H9 (cell line): ENCODE measurements around the gene PPP1R13B. TPM values are rescaled to one million over a fixed set of nuclear protein-coding genes. Genes with fewer than 3 reads are reported as not detected.

Experiments used
- DNase-seq: peaks from one replicate; pipeline ENCODE4 v3.0.0-alpha.2; 2017
- H2AFZ ChIP-seq: one replicate; pipeline ENCODE4 v1.6.1; 2013; ENCODE audit warnings: mild to moderate bottlenecking, low read length, control low read depth, moderate library complexity
- H2AK5ac ChIP-seq: 2 replicates; pipeline ENCODE4 v1.6.1; 2013; ENCODE audit warnings: low read length, control low read depth, mixed read lengths; ENCODE audit not compliant: insufficient read length
- H2BK120ac ChIP-seq: one replicate; pipeline ENCODE4 v1.6.1; 2013; ENCODE audit warnings: low read depth, mild to moderate bottlenecking, low read length, control low read depth, inconsistent platforms; ENCODE audit not compliant: poor library complexity, severe bottlenecking
- H2BK12ac ChIP-seq: 2 replicates; pipeline ENCODE4 v1.6.1; 2013; ENCODE audit warnings: low read length, control low read depth, mixed read lengths, low read depth; ENCODE audit not compliant: insufficient read length
- H2BK15ac ChIP-seq: 2 replicates; pipeline ENCODE4 v1.6.1; 2013; ENCODE audit warnings: low read depth, low read length, control low read depth
- H2BK20ac ChIP-seq: one replicate; pipeline ENCODE4 v1.6.1; 2013; ENCODE audit warnings: low read depth, mild to moderate bottlenecking, low read length, control low read depth, inconsistent platforms; ENCODE audit not compliant: poor library complexity, severe bottlenecking
- H2BK5ac ChIP-seq: 2 replicates; pipeline ENCODE4 v1.6.1; 2013; ENCODE audit warnings: low read length, control low read depth, mixed read lengths; ENCODE audit not compliant: insufficient read length
- H3K14ac ChIP-seq: 2 replicates; pipeline ENCODE4 v1.6.1; 2013; ENCODE audit warnings: low read length, control low read depth; ENCODE audit not compliant: insufficient read depth
- H3K18ac ChIP-seq: 2 replicates; pipeline ENCODE4 v1.6.1; 2013; ENCODE audit warnings: low read depth, mild to moderate bottlenecking, mixed read lengths, low read length, control low read depth; ENCODE audit not compliant: insufficient read length
- H3K23ac ChIP-seq: 2 replicates; pipeline ENCODE4 v1.6.1; 2013; ENCODE audit warnings: low read length, control low read depth, mixed read lengths, low read depth; ENCODE audit not compliant: insufficient read length
- H3K23me2 ChIP-seq: 2 replicates; pipeline ENCODE4 v1.6.1; 2013; ENCODE audit warnings: low read depth, mild to moderate bottlenecking, mixed read lengths, low read length, control low read depth; ENCODE audit not compliant: insufficient read length, poor library complexity, severe bottlenecking
- H3K27ac ChIP-seq: 2 replicates; pipeline ENCODE4 v1.5.1; 2013; ENCODE audit warnings: low read length, control low read depth, mixed read lengths, low read depth; ENCODE audit not compliant: insufficient read length
- H3K27me3 ChIP-seq: 2 replicates; pipeline ENCODE4 v1.6.1; 2013; ENCODE audit warnings: low read length, control low read depth, inconsistent platforms; ENCODE audit not compliant: insufficient read depth
- H3K4ac ChIP-seq: 2 replicates; pipeline ENCODE4 v1.6.1; 2013; ENCODE audit warnings: low read depth, mild to moderate bottlenecking, control low read depth, inconsistent platforms, low read length, moderate library complexity
- H3K4me1 ChIP-seq: 2 replicates; pipeline ENCODE4 v1.6.1; 2013; ENCODE audit warnings: low read length, control low read depth, inconsistent platforms; ENCODE audit not compliant: insufficient read depth
- H3K4me2 ChIP-seq: 2 replicates; pipeline ENCODE4 v1.6.1; 2013; ENCODE audit warnings: low read length, control low read depth, mixed read lengths; ENCODE audit not compliant: insufficient read length, insufficient read depth
- H3K56ac ChIP-seq: 2 replicates; pipeline ENCODE4 v1.6.1; 2013; ENCODE audit warnings: low read depth, mild to moderate bottlenecking, mixed read lengths, low read length, control low read depth; ENCODE audit not compliant: insufficient read length
- H3K79me1 ChIP-seq: 2 replicates; pipeline ENCODE4 v1.6.1; 2013; ENCODE audit warnings: low read depth, mild to moderate bottlenecking, moderate library complexity, low read length, control low read depth, inconsistent platforms; ENCODE audit not compliant: insufficient read depth, poor library complexity, severe bottlenecking
- H3K79me2 ChIP-seq: 2 replicates; pipeline ENCODE4 v1.6.1; 2013; ENCODE audit warnings: low read length, control low read depth, inconsistent platforms; ENCODE audit not compliant: insufficient read depth
- H3K9ac ChIP-seq: 2 replicates; pipeline ENCODE4 v1.6.1; 2013; ENCODE audit warnings: low read length, control low read depth, mixed read lengths; ENCODE audit not compliant: insufficient read length; ENCODE audit errors: extremely low read depth
- H3K9me3 ChIP-seq: one replicate; pipeline ENCODE4 v1.6.1; 2013; ENCODE audit warnings: low read depth, low read length, inconsistent platforms; ENCODE audit not compliant: control insufficient read depth
- H3T11ph ChIP-seq: one replicate; pipeline ENCODE4 v1.6.1; 2013; ENCODE audit warnings: mild to moderate bottlenecking, low read length, control low read depth, inconsistent platforms
- H4K20me1 ChIP-seq: one replicate; pipeline ENCODE4 v1.6.1; 2013; ENCODE audit not compliant: control insufficient read depth, insufficient read length, insufficient read depth
- H4K5ac ChIP-seq: 2 replicates; pipeline ENCODE4 v1.6.1; 2013; ENCODE audit warnings: low read depth, mild to moderate bottlenecking, mixed read lengths, low read length, control low read depth; ENCODE audit not compliant: insufficient read length
- H4K8ac ChIP-seq: replicated peaks from 2 replicates; pipeline ENCODE4 v1.6.1; 2013; ENCODE audit warnings: low read length, control low read depth, mixed read lengths, low read depth; ENCODE audit not compliant: insufficient read length
- H4K91ac ChIP-seq: 2 replicates; pipeline ENCODE4 v1.6.1; 2013; ENCODE audit warnings: low read depth, mild to moderate bottlenecking, moderate library complexity, mixed read lengths, low read length, control low read depth; ENCODE audit not compliant: insufficient read length
- H3K27ac Mint-ChIP-seq, 3 experiments: 2 replicates in 2 of 3; 3 replicates in 1 of 3; pipeline ENCODE4 v1.8.0; 2020 to 2021; ENCODE audit warnings: mixed read lengths in 3 of 3, mild to moderate bottlenecking in 1 of 3, moderate library complexity in 1 of 3
- H3K27me3 Mint-ChIP-seq: 2 replicates; pipeline ENCODE4 v1.8.0; 2021; ENCODE audit warnings: low read depth, mild to moderate bottlenecking, moderate library complexity, mixed read lengths
- H3K36me3 Mint-ChIP-seq, 3 experiments: 2 replicates in 2 of 3; 3 replicates in 1 of 3; pipeline ENCODE4 v1.8.0; 2020 to 2021; ENCODE audit warnings: low read depth in 3 of 3, mixed read lengths in 3 of 3; ENCODE audit not compliant: insufficient read depth in 1 of 3
- H3K4me1 Mint-ChIP-seq, 2 experiments: 2 replicates each; pipeline ENCODE4 v1.8.0; 2020; ENCODE audit warnings: mixed read lengths in 2 of 2
- H3K4me3 Mint-ChIP-seq, 2 experiments: 2 replicates in 1 of 2; 3 replicates in 1 of 2; pipeline ENCODE4 v1.8.0; 2020 to 2021; ENCODE audit warnings: mild to moderate bottlenecking in 2 of 2, mixed read lengths in 2 of 2, moderate library complexity in 1 of 2
- H3K9me3 Mint-ChIP-seq, 2 experiments: 2 replicates in 1 of 2; 3 replicates in 1 of 2; pipeline ENCODE4 v1.8.0; 2020; ENCODE audit warnings: mild to moderate bottlenecking in 2 of 2, mixed read lengths in 2 of 2, moderate library complexity in 1 of 2
- CTCF ChIP-seq: fragments of 200-600 bp; sonication (generic); conservative IDR thresholded peaks from 3 replicates; pipeline ENCODE4 v1.8.0; 2021; ENCODE audit warnings: antibody characterized with exemption, mild to moderate bottlenecking
- WGBS: extraction: QIAGEN DNeasy Blood & Tissue Kit; methylation state at CpG from one replicate; pipeline ENCODE4 v1.1.7; 2013; ENCODE audit warnings: missing lambda C conversion rate, low lambda C conversion rate, mixed read lengths; ENCODE audit not compliant: insufficient read length; ENCODE audit errors: extremely low coverage; 5-methylcytosine and 5-hydroxymethylcytosine counted together
- total RNA-seq: library from RNA; stranded (reverse); gene quantifications from 2 replicates; pipeline ENCODE4 v1.2.1, GENCODE V29; 2021

Gene PPP1R13B
- total RNA-seq, 1 experiment from 2014 or later, result 6.0 TPM

- no peak overlapping the region for H3K14ac ChIP-seq
- H3K18ac ChIP-seq, result no peak overlapping the region
- H3K27ac Mint-ChIP-seq, result no peak overlapping the region
- H3K27me3 Mint-ChIP-seq, result no peaks in the 10 kb centered on the region; the same call in 1 of the 2 replicates
- WGBS, result no CpG with 5 or more reads among the region's 3 CpGs
- H3K23me2 ChIP-seq, result no peaks in the 10 kb centered on the region
- H2BK20ac ChIP-seq, result no peak overlapping the region
- no peaks in the 10 kb centered on the region for H3K36me3 Mint-ChIP-seq
- H4K91ac ChIP-seq, result no peak overlapping the region
- no peak overlapping the region for H3K4ac ChIP-seq
- H3K9ac ChIP-seq, result no peak overlapping the region
- TF ChIP-seq CTCF, result no peak
- H3K4me3 Mint-ChIP-seq, result no peak overlapping the region
- H3K79me2 ChIP-seq, result no peaks in the 10 kb centered on the region
- H2BK12ac ChIP-seq, result no peak overlapping the region
- no peak overlapping the region for H2AFZ ChIP-seq
- peaks cover 6 to 7% of the 10 kb centered on the region in 2 experiments for H3K4me1 Mint-ChIP-seq
- no peak overlapping the region for H4K8ac ChIP-seq
- no peak overlapping the region for H3K4me2 ChIP-seq
- H3K27ac ChIP-seq, result no peak overlapping the region
- no peak overlapping the region for H2BK120ac ChIP-seq
- H4K20me1 ChIP-seq, result no peaks in the 10 kb centered on the region
- H3K23ac ChIP-seq, result no peak overlapping the region
- no peak for DNase-seq
- no peaks in the 10 kb centered on the region for H3K79me1 ChIP-seq
- H2BK5ac ChIP-seq, result no peak overlapping the region
- no peak overlapping the region for H3T11ph ChIP-seq
- no peak overlapping the region for H3K56ac ChIP-seq
- no peak overlapping the region for H2AK5ac ChIP-seq
- no peaks in the 10 kb centered on the region for H3K4me1 ChIP-seq
- H2BK15ac ChIP-seq, result no peak overlapping the region
- no peaks in the 10 kb centered on the region for H3K9me3 ChIP-seq
- H4K5ac ChIP-seq, result no peak overlapping the region
- H3K27me3 ChIP-seq, result no peaks in the 10 kb centered on the region
- no peaks in the 10 kb centered on the region for H3K9me3 Mint-ChIP-seq
Measured at GRCh38 chr14:103825101-103825500, 22.3 kb downstream of the PPP1R13B start.
